GM12875 (cell line): ENCODE measurements around the gene PSTPIP1.
A peak's percentile ranks its signal among the peaks of the same experiment; 100 is the strongest.

Source experiments
- H3K4me3 ChIP-seq: one replicate; pipeline ENCODE4 v1.5.1; 2011; ENCODE audit warnings: low read depth, low read length, control low read depth
- TF ChIP-seq, protein P1 (sequence below): IDR thresholded peaks from 2 replicates; pipeline ENCODE4 v1.5.1; 2011; ENCODE audit warnings: low read depth, mild to moderate bottlenecking, control low read depth, inconsistent platforms, low read length, moderate library complexity, borderline replicate concordance; ENCODE audit not compliant: insufficient read depth

The PSTPIP1 gene

DNA sequence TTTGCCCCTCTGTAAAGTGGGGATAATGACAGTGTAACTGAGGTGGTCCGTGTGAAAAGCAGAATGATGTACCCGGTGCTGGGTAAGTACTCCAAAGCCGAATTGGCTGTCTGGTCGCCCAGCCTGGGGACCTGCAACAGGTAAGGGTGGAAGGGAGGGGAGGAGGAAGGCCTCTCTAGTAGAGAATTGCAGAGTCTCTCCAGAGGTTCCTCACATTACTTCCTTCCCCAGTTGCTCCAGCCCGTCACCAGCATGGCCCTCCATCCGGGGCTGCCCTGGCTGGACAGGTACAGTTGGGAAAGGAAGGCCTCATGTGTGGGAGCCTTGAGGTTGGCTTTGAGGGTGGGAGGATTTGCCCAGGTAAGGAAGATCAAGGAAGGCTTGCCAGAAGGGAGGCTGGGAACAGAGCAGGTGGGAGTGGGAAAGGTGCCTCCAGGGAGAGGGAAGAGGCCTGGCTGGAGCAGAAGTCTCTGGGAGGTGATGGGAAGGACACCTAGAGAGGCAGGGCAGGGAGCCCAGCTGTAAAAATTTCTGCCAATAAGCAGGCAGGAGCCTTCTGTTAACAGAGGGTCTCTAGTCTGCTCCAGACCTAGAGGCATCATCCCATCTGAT lies 1.7 kb upstream of the PSTPIP1 start:
- TF ChIP-seq, protein P1, sequence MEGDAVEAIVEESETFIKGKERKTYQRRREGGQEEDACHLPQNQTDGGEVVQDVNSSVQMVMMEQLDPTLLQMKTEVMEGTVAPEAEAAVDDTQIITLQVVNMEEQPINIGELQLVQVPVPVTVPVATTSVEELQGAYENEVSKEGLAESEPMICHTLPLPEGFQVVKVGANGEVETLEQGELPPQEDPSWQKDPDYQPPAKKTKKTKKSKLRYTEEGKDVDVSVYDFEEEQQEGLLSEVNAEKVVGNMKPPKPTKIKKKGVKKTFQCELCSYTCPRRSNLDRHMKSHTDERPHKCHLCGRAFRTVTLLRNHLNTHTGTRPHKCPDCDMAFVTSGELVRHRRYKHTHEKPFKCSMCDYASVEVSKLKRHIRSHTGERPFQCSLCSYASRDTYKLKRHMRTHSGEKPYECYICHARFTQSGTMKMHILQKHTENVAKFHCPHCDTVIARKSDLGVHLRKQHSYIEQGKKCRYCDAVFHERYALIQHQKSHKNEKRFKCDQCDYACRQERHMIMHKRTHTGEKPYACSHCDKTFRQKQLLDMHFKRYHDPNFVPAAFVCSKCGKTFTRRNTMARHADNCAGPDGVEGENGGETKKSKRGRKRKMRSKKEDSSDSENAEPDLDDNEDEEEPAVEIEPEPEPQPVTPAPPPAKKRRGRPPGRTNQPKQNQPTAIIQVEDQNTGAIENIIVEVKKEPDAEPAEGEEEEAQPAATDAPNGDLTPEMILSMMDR: no peak
- H3K4me3 ChIP-seq: no peak overlapping the region

DNA sequence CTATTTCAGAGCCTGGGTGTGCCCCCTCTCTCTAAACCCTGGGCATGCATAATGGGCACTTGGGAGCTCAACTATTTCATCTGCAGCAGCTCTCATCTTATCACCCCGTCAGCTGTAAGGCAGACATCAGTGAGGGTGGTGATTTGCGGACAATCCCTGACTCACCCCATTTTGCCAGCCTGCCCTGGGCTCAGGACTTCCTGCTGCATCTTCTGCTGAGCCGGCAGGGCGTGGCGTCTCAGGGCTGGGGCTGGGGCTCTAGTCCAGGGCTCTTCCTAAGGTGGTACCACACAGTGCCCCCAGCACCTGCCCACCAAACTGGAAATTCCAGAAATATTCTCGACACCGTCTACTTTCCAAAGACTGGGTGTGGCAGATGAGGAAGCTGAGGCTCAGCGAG lies 925 bp upstream of the PSTPIP1 start:
- no peak overlapping the region for H3K4me3 ChIP-seq
- TF ChIP-seq, protein P1: no peak

- TF ChIP-seq, protein P1: no peak
- no peak overlapping the region for H3K4me3 ChIP-seq
Observed at GRCh38 chr15:76994496-76994895, 430 bp upstream of the PSTPIP1 start.

DNA sequence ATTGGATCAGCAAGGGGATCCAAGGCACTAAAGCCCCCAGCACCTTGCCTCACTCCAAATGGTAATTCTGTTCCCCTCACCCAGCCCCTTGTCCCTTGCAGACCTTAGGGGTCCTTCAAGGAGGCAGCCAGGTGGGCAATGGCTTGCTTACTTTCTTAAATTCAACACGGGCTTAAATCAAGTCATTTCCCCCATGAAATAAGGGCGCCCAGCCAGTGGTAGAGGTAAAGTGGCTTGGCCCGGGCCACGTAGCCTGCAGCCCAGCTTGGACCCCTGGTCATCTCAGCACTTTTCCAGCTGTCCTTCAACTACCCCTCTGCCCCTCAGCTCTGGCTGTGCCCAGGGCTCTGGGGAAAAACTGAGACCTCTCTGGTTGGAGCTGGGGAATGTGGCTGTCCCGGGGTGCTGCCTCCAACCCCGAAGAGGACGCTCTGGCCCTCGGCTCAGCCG lies 1.2 kb downstream of the PSTPIP1 start:
- TF ChIP-seq, protein P1: no peak

DNA sequence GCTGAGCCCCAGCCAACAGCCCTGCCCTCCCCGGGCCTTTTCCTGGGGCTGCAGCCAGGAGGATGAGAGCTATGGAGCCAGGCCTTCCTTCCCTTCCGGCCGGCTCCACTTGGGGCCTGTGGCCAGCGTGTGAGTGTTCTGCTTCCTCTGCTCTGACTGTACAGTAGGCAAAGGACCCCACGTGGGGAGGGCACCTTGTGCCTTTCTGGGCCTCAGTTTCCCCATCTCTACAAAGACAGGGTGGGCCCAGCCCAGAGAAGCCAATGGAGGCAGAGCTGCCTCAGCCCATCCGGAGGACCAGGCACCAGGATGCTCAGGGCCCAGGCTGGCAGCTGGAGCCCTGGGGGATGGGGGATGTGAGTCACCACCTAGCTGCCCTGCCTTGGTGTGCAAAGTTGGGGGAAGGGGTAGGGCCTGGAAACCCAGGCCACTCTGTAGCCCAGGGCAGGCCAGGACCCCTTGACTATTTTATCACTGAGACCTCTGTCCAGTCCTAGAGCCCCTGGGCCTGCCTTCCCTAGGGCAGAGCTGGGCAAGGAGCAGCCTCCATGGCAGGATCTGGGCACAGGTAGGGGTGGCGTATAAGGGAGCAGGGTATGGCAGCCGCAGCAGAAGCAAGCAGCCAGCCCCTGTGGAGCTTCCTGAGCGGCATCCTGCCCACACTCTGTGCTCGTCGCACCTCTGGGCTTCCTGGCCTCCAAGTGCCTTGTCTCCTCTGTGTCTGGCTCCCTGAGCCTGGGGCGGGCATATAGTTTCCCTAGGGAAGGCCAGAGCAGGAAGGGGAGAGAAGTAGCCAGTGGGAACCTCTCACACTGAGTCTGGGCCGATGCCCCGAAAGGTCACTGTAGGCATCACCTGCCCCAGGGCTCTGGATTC lies 1.8 kb downstream of the PSTPIP1 start:
- peak overlapping the region; percentile 1 for H3K4me3 ChIP-seq
- TF ChIP-seq, protein P1: no peak

More for the DNA sequence above, 1.2 kb downstream of the PSTPIP1 start:
- H3K4me3 ChIP-seq: peak overlapping the region; percentile 39

GRCh38 chr15:76998663-76999285 lies 3.8 kb downstream of the PSTPIP1 start:
- no peak overlapping the region for H3K4me3 ChIP-seq
- TF ChIP-seq, protein P1: no peak

GRCh38 chr15:76999996-77000395 lies 5.1 kb downstream of the PSTPIP1 start:
- no peak overlapping the region for H3K4me3 ChIP-seq
- TF ChIP-seq, protein P1: no peak
